Head of caudate nucleus (tissue), 42 donors: ENCODE data around the gene RHPN2.
A peak's percentile ranks its signal among the peaks of the same experiment; 100 is the strongest.
"Not testable (repeated sequence)": the region's sequence is repeated elsewhere in the genome, so short reads cannot be mapped to it uniquely, and the experiment has no call there.

Experiments used
- DNase-seq, 42 donors: peaks; one replicate each; pipeline versions ENCODE4 v3.0.0 to v3.0.0-alpha.2; 2020 to 2021; ENCODE audit warnings: mixed read lengths in 7 of 42
- intact Hi-C: fragments of 100-400 bp; cut with DNase I; formaldehyde crosslinking; loops from one replicate; pipeline ENCODE4 v1.15.0; 2022

Gene RHPN2

GRCh38 chr19:32997716-32998355 lies 66.9 kb downstream of the RHPN2 start:
- DNase-seq: no peak
- intact Hi-C loops: no loop called here

GRCh38 chr19:32997061-32997464 lies 67.6 kb downstream of the RHPN2 start:
- DNase-seq, intact Hi-C loops: not testable (repeated sequence)

GRCh38 chr19:32995966-32996365 lies 68.7 kb downstream of the RHPN2 start:
- intact Hi-C loops: not testable (repeated sequence)
- peak in 1 of 42 donors; percentile 64 for DNase-seq

GRCh38 chr19:32988724-32989123 lies 76.0 kb downstream of the RHPN2 start:
- no peak for DNase-seq
- intact Hi-C loops: no loop called here

- DNase-seq, intact Hi-C loops: not testable (repeated sequence)
These were observed 76.4 kb downstream of the RHPN2 start for GRCh38 chr19:32988254-32988653.

- DNase-seq, intact Hi-C loops: not testable (repeated sequence)
These were observed 82.2 kb downstream of the RHPN2 start for GRCh38 chr19:32982488-32982887.

GRCh38 chr19:32979807-32980206 lies 84.9 kb downstream of the RHPN2 start:
- DNase-seq: not testable (repeated sequence)
- intact Hi-C loops: loop anchor here (10.0 kb wide), 1 partner anchor 195 kb away; no protein-coding TSS in a partner anchor

GRCh38 chr19:32977813-32978212 lies 86.9 kb downstream of the RHPN2 start:
- intact Hi-C loops: loop anchor here (10.0 kb wide), 1 partner anchor 197 kb away; no protein-coding TSS in a partner anchor
- DNase-seq: not testable (repeated sequence)

GRCh38 chr19:32977280-32977679 lies 87.4 kb downstream of the RHPN2 start:
- no peak for DNase-seq
- intact Hi-C loops: loop anchor here (10.0 kb wide), 1 partner anchor 198 kb away; no protein-coding TSS in a partner anchor

- peak; percentile 45 to 91 (median 77) for DNase-seq
- intact Hi-C loops: loop anchor here (10.0 kb wide), 1 partner anchor 198 kb away; no protein-coding TSS in a partner anchor
These were observed 88.4 kb downstream of the RHPN2 start for GRCh38 chr19:32976223-32976805.

- intact Hi-C loops: loop anchor here (5.0 to 10.0 kb wide), 2 partner anchors 110 to 203 kb away; partner anchors contain the start of gene GPATCH1
- peak; percentile 95 to 100 (median 99) for DNase-seq
These were observed 92.8 kb downstream of the RHPN2 start, which contains the start of the genes CEP89 and FAAP24 for GRCh38 chr19:32971715-32972540. TSS of gene CEP89 (minus strand) at chr19:32971958. CDS start at chr19:32971874, 84 bp downstream. TSS of gene FAAP24 (plus strand) at chr19:32972242. CDS start at chr19:32973197, 955 bp downstream.

- intact Hi-C loops: loop anchor here (5.0 to 10.0 kb wide), 2 partner anchors 111 to 204 kb away; partner anchors contain the start of gene GPATCH1
- DNase-seq: peak in 5 of 42 donors; percentile 8 to 19 (median 13)
These were observed 93.6 kb downstream of the RHPN2 start for GRCh38 chr19:32971012-32971595.

GRCh38 chr19:32969549-32969948 lies 95.1 kb downstream of the RHPN2 start:
- intact Hi-C loops: no loop called here
- DNase-seq: no peak

- no peak for DNase-seq
- intact Hi-C loops: no loop called here
These were observed 97.9 kb downstream of the RHPN2 start for GRCh38 chr19:32966750-32967149.

GRCh38 chr19:32945260-32945659 lies 119.4 kb downstream of the RHPN2 start:
- intact Hi-C loops: no loop called here
- no peak for DNase-seq

GRCh38 chr19:32941273-32941672 lies 123.4 kb downstream of the RHPN2 start:
- intact Hi-C loops, DNase-seq: not testable (repeated sequence)

- no peak for DNase-seq
- intact Hi-C loops: no loop called here
These were observed 128.6 kb downstream of the RHPN2 start for GRCh38 chr19:32936065-32936464.

- DNase-seq: no peak
- intact Hi-C loops: no loop called here
These were observed 129.1 kb downstream of the RHPN2 start for GRCh38 chr19:32935629-32936028.

GRCh38 chr19:32933571-32933970 lies 131.1 kb downstream of the RHPN2 start:
- intact Hi-C loops: no loop called here
- DNase-seq: no peak
